NCI-H128 (cell line): ENCODE measurements around the gene DPYSL4.

Source experiments
- DNase-seq: peaks from one replicate; lab custom pipeline; 2025; ENCODE audit not compliant: unreplicated experiment; lab: John Stamatoyannopoulos, UW

The DPYSL4 gene

DNA sequence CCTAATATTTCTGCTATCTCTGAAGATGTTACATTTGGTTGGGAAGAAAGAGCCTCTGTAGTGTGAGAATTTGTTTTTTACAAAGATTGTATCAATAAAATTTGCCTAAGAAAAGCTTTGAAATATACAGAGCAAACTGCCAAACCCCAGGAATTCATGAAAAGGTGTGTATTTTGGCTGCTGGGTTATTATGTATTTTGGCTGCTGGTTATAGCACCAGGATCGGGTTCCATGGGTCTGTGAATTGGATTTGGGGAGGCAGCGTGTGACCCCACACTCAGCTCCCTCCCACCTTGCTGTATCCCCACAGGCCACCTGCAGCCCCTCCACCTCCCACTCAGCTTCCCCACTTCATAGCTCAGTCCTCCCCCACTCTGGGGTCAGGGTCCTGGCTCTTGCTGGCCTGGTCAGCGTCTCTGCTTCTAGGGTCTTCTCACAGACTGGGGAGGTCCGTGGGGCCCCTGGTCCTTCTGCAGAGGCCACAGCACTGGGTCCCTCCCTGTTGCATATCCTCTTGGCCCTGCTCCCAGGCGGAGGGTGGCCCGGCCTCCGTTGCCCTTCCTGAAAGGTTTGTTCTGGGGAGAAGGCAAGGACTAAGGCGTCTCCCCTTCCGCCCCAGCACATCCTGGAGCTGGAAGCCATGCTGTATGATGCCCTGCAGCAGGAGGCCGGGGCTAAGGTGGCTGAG lies 24.0 kb upstream of the DPYSL4 start:
- no peak for DNase-seq

DNA sequence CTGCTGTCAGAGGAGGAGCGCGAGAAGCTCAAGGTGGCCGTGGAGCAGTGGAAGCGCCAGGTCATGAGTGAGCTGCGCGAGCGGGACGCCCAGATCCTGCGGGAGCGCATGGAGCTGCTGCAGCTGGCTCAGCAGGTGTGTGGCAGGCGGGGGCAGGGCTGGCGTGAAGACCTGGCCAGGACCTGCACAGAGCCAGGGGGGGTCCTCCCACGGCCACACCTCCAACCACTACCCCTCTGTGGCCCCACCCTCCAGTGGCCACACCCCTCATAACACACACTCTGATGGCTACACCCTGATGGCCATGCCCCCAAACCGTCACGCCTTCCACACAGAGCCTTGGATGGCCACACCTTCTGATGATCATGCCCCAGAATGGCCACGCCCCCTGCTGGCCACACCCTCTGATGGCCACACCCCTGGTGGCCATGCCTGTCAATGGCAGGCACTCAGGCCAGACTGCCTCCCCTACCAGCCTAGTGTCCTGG lies 23.4 kb upstream of the DPYSL4 start:
- no peak for DNase-seq

GRCh38 chr10:132163826-132164515 lies 22.8 kb upstream of the DPYSL4 start:
- DNase-seq: no peak

DNA sequence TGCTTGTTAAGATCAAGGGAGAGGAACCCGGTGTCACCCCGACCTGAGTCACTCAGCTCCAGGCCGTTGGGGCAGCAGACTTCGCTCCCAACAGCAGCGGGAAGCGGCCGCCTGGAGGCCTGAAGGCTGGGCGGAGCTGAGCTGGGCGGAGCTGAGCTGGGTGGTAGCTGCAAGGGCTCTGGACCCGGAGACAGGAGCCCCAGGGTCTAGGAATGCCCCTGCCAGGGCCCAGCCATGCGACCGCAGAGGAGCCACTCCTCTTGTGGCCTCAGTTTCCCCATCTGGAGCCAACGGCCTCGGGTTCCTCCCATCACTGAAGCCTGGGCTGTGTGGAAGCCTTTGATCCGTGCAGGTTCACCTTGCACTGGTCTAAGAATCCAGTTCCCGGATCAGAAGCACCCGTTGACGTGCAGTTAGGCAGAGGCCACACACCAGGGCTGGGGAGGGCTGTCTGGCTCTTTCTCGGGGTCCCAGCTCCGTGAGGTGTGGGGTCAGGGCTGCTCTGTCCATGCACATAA lies 21.9 kb upstream of the DPYSL4 start:
- no peak for DNase-seq

GRCh38 chr10:132165416-132165980 lies 21.2 kb upstream of the DPYSL4 start:
- no peak for DNase-seq

GRCh38 chr10:132166216-132166950 lies 20.4 kb upstream of the DPYSL4 start:
- DNase-seq: no peak

GRCh38 chr10:132167041-132167674 lies 19.6 kb upstream of the DPYSL4 start:
- DNase-seq: no peak

- no peak for DNase-seq
Measured at GRCh38 chr10:132167976-132168375, 18.8 kb upstream of the DPYSL4 start.

- no peak for DNase-seq
Measured at GRCh38 chr10:132168571-132169030, 18.1 kb upstream of the DPYSL4 start.

GRCh38 chr10:132169031-132169765 lies 17.6 kb upstream of the DPYSL4 start:
- no peak for DNase-seq

GRCh38 chr10:132169766-132170560 lies 16.8 kb upstream of the DPYSL4 start:
- no peak for DNase-seq

DNA sequence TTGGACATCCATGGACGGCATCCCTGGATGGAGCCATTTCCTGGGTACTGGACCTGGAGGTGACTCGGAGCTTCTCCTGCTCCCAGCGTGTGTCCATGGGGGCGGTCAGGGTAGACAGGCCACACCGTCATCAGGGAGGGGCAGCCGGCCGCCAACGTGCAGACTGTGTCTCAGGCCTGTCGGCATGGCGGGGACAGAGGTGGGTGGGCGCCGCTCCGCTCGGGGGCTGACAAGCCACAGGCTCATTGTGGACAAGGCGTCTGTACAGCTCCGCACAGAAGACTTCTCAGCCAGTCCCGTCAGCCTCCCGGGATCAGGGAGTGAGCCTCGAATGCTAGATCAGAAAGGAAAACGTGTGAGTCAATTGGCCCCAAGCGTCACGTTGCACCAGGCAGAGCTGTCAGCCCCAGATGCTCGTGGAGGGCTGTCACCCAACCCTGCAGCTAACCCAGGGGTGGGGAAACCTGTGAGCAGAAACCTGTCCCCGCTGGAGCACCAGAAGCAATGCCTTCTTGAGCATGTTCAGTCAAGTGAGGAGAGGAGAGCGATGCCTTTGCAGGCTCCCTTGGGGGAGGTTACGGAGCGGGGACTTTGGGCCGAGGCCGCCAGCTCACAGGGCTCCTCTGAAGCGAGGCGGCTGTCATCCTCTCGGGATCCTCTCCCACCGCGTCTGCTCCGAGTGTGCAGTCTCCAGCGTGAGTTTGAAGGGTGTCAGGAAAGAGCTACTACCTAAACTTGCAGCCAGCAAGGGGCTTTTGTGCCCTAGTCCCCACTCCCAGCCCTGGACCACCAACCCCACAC lies 16.0 kb upstream of the DPYSL4 start:
- DNase-seq: no peak

- DNase-seq: no peak
Measured at GRCh38 chr10:132172091-132173066, 14.4 kb upstream of the DPYSL4 start.

GRCh38 chr10:132173185-132173584 lies 13.6 kb upstream of the DPYSL4 start:
- DNase-seq: no peak

DNA sequence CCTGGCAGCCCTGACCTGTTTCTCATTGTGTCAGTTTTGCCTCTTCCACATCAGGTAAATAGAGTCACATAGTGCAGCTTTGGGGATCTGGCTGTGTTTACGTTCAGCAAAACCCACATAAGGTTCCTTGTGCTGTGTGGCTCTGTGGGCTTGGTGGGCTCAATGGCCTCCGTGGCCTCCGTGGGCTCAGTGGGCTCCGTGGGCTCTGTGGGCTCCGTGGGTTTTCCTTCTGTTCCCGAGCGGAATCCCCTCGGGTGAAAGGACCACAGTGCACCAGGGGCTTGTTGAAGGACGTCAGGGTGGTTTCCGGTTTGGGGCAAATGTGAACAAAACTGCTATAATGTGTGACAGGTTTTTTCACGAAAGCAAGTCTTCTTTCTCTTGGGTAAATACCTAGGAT lies 12.5 kb upstream of the DPYSL4 start:
- no peak for DNase-seq

DNA sequence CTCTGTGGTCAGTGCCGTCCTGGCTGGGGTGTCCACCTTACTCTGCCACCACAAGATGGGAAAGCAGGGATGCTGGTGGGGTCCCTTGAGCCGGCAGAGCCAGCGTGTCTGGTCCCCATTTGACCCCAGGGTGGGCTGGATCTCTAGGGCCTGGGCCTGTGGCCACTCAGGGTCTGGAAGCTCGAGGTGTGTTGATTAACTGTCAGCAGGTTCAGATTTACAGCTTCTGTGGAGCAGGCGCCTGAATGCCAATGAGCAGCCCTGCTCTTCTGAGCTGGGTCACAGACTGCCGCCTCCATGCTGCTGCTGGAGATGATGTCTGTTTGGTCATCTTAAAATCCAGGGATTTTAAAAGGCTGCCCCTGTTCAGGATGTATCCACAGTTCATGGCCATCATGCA lies 11.3 kb upstream of the DPYSL4 start:
- DNase-seq: no peak

DNA sequence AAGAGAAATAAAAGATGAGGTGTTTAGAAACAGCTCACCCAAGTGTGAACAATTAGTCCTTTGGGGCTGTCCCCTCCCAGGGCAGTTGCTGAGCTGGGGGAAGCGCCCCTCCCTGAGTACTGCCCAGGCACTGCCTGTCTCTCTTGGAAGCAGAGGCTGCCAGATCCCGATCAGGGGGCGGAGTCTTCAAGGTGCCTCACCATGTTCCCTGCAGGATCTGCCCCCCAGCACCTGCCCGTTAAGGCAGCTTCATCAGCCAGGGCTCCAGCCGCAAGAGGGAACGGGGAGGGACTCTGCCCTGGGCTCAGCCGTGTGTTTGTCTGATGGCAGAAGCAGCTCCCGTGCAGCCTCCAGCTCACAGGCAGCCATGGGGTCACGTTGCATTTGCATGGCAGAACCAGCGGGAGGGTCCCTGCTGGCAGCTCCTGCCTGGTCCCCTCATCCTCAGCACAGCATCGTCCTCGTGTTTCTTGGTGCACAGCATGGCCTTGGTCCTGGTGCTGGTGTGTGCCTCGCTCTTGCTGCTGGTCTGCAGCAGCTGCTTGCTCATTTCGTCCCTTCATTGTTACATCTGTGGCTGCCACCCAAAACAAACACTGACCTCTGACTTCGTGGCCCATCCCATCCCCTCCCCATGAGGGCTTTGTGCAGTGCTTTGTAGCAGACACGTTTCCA lies 10.7 kb upstream of the DPYSL4 start:
- DNase-seq: no peak
